Stimulated activated CD4-positive, alpha-beta T cell treated with anti-CD3 and anti-CD28 coated beads, Interleukin-4, amount 100 ng/mL, for 4 hours (primary cell): Measurements from ENCODE around the gene IGF2BP2.

ENCODE experiments used
- DNase-seq, 2 experiments: peaks; one replicate each; pipeline ENCODE4 v3.0.0-alpha.2; 2020

IGF2BP2 gene

GRCh38 chr3:185730550-185730949 is 94.3 kb downstream of the IGF2BP2 start:
- DNase-seq, result no peak

- no peak for DNase-seq
Observed at GRCh38 chr3:185729337-185730055, 95.3 kb downstream of the IGF2BP2 start.

GRCh38 chr3:185728630-185729336 is 96.1 kb downstream of the IGF2BP2 start:
- no peak for DNase-seq

- DNase-seq, result no peak
Observed at GRCh38 chr3:185727873-185728272, 97.0 kb downstream of the IGF2BP2 start.

- no peak for DNase-seq
Observed at GRCh38 chr3:185726254-185726967, 98.4 kb downstream of the IGF2BP2 start.

- no peak for DNase-seq
Observed at GRCh38 chr3:185724761-185725160, 100.1 kb downstream of the IGF2BP2 start.

- DNase-seq, result no peak
Observed at GRCh38 chr3:185724251-185724650, 100.6 kb downstream of the IGF2BP2 start.

GRCh38 chr3:185722881-185723280 is 102.0 kb downstream of the IGF2BP2 start:
- no peak for DNase-seq

- no peak for DNase-seq
Observed at GRCh38 chr3:185721970-185722369, 102.9 kb downstream of the IGF2BP2 start.

GRCh38 chr3:185720326-185720725 is 104.5 kb downstream of the IGF2BP2 start:
- DNase-seq, result no peak

GRCh38 chr3:185718736-185719593 is 105.9 kb downstream of the IGF2BP2 start:
- DNase-seq, result no peak

- DNase-seq, result no peak
Observed at GRCh38 chr3:185717627-185718402, 107.0 kb downstream of the IGF2BP2 start.

GRCh38 chr3:185717121-185717520 is 107.7 kb downstream of the IGF2BP2 start:
- no peak for DNase-seq

- no peak for DNase-seq
Observed at GRCh38 chr3:185716436-185717108, 108.3 kb downstream of the IGF2BP2 start.

- no peak for DNase-seq
Observed at GRCh38 chr3:185715091-185715490, 109.8 kb downstream of the IGF2BP2 start.

GRCh38 chr3:185714085-185714484 is 110.8 kb downstream of the IGF2BP2 start:
- no peak for DNase-seq

GRCh38 chr3:185713015-185713414 is 111.8 kb downstream of the IGF2BP2 start:
- DNase-seq, result no peak

GRCh38 chr3:185712337-185712736 is 112.5 kb downstream of the IGF2BP2 start:
- no peak for DNase-seq

GRCh38 chr3:185711255-185711870 is 113.5 kb downstream of the IGF2BP2 start:
- DNase-seq, result no peak

GRCh38 chr3:185709251-185709955 is 115.4 kb downstream of the IGF2BP2 start:
- DNase-seq, result no peak
